ENCODE measurements around the gene UNC13B. TPM values are rescaled to one million over a fixed set of nuclear protein-coding genes. Genes with fewer than 3 reads are reported as not detected.

Gene UNC13B
- total and polyA plus RNA-seq, 2 experiments from 2014 or later, result 16.3 to 43.7 TPM

DNA sequence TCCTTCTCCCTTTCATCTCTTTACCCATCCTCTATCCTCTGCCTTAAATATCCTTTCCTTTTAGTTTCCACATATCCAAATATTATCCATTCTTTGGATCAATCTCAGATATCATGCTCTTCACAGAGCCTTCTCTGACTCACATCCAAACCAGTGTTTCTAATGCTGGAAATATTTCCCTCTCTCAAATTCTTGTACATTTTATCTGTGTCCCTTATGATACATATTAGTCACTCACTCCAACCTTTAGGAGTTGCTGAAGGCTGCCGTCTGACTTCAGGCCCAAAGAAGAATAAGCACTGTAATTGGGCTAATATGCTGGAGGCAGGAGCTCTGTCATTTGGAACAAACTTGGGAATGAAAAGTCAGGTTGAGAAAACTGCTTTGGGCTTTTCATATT is 171.7 kb downstream of the UNC13B start:
- Histone ChIP-seq H3K27me3 (no peaks in the 10 kb centered on the region), H3K4me1 (ENCODE audit: low read depth) (no peaks in the 10 kb centered on the region), H3K36me3 (no peaks in the 10 kb centered on the region), H3K9me3 (ENCODE audit: low read depth) (no peaks in the 10 kb centered on the region), H3K27ac (no peak overlapping the region), H3K4me3 (no peak overlapping the region)
- TF ChIP-seq, protein P1, sequence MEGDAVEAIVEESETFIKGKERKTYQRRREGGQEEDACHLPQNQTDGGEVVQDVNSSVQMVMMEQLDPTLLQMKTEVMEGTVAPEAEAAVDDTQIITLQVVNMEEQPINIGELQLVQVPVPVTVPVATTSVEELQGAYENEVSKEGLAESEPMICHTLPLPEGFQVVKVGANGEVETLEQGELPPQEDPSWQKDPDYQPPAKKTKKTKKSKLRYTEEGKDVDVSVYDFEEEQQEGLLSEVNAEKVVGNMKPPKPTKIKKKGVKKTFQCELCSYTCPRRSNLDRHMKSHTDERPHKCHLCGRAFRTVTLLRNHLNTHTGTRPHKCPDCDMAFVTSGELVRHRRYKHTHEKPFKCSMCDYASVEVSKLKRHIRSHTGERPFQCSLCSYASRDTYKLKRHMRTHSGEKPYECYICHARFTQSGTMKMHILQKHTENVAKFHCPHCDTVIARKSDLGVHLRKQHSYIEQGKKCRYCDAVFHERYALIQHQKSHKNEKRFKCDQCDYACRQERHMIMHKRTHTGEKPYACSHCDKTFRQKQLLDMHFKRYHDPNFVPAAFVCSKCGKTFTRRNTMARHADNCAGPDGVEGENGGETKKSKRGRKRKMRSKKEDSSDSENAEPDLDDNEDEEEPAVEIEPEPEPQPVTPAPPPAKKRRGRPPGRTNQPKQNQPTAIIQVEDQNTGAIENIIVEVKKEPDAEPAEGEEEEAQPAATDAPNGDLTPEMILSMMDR (IDR thresholded peaks at IDR 0.05; ENCODE audit: low read depth, low read length), result no peak
- peak in 1 of 2 donors; percentile 62 for DNase-seq (ENCODE audit: low read depth in 1 of 2, low spot score in 1 of 2)

DNA sequence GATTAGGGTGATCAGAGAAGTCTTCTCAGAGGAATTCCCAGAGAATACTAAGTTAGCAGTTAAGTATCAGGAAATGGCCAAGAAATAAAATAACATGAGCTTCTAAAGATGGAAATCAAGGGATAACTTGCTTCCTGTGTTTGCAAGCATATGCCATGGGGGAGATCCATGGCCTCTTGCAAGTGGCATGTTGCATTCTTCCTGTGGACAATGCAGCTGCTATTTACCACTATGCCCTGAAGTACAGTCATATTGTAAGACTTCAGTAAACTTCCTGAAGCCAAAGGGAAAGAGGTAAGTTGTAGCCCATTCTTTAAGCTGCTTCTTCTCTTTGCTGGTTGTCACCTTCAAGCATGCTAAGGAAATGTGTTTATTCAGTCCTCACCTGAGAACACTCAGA is 173.4 kb downstream of the UNC13B start:
- Histone ChIP-seq H3K36me3 (no peaks in the 10 kb centered on the region), H3K4me1 (ENCODE audit: low read depth) (no peaks in the 10 kb centered on the region)
- peak in 1 of 2 donors; percentile 45 for DNase-seq (ENCODE audit: low read depth in 1 of 2, low spot score in 1 of 2)

DNA sequence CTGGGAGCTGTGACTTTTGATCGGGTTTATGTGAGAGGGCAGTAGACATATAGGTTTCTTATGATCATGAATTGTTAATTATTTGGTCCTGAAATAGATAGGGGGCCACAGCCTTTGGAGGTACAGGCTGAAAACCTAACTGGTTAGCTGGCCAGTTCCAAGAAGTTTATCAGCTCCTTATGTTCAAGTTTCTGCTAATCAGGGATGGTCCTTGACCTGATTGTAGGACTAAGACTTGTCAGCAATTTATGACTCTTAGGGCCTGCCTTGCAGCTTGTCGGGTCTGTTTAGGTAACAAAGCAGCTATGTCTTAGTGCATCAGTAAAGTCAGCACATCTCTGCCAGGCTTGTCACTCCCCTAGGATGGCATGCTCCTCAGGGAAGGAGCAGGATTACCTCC is 176.3 kb downstream of the UNC13B start:
- no peak for DNase-seq (ENCODE audit: low read depth in 1 of 2, low spot score in 1 of 2)
- Histone ChIP-seq H3K36me3 (no peaks in the 10 kb centered on the region), H3K27ac (no peak overlapping the region), H3K4me3 (no peak overlapping the region), H3K27me3 (no peaks in the 10 kb centered on the region), H3K9me3 (ENCODE audit: low read depth) (no peaks in the 10 kb centered on the region), H3K4me1 (ENCODE audit: low read depth) (peaks cover 20% of the 10 kb centered on the region)
- TF ChIP-seq, protein P1 (IDR thresholded peaks at IDR 0.05; ENCODE audit: low read depth, low read length), result no peak

More for the DNA sequence above, 173.4 kb downstream of the UNC13B start:
- H3K27me3 ChIP-seq, result no peaks in the 10 kb centered on the region
- H3K27ac ChIP-seq, result no peak overlapping the region
- TF ChIP-seq, protein P1 (IDR thresholded peaks at IDR 0.05; ENCODE audit: low read depth, low read length), result no peak
- H3K9me3 ChIP-seq (ENCODE audit: low read depth), result no peaks in the 10 kb centered on the region
- H3K4me3 ChIP-seq, result no peak overlapping the region

DNA sequence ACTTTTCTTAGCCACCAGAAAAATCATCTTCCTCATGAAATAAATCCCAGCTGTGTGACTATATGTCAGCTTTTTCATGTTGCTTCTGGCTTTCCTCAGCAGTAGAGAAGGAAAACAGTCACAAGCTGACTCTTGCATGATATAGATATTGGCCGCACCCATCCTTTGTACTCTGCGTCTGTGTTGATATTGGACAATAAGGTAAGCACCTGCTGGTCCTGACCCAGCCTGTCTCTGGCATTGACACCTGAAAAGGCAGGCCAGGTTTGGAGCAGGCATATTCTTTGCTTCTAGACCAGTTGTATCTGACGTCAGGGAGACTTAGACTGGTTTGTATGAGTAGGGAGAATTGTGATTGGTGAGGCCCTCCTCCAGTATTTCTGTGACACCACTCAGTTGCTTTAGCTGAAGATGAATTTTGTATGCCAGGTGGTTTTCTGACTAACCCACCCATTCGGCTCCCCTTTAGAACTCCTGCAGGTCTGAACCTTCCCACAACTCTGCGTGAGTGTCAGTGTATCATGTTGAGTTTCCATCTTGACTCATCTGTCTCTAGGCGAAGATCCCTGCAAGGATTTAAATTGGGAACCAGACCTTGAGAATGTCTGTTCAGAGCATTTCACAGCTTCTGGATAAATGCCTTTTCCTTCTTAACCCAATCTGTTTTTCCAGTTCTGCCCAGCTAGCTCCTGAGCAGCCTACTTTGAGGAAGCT is 176.9 kb downstream of the UNC13B start:
- no peaks in the 10 kb centered on the region for H3K36me3 ChIP-seq
- no peaks in the 10 kb centered on the region for H3K9me3 ChIP-seq (ENCODE audit: low read depth)
- H3K4me3 ChIP-seq, result no peak overlapping the region
- TF ChIP-seq, protein P1 (IDR thresholded peaks at IDR 0.05; ENCODE audit: low read depth, low read length), result no peak
- no peaks in the 10 kb centered on the region for H3K27me3 ChIP-seq
- peaks cover 20% of the 10 kb centered on the region for H3K4me1 ChIP-seq (ENCODE audit: low read depth)
- H3K27ac ChIP-seq, result no peak overlapping the region
- DNase-seq (ENCODE audit: low read depth in 1 of 2, low spot score in 1 of 2), result no peak

DNA sequence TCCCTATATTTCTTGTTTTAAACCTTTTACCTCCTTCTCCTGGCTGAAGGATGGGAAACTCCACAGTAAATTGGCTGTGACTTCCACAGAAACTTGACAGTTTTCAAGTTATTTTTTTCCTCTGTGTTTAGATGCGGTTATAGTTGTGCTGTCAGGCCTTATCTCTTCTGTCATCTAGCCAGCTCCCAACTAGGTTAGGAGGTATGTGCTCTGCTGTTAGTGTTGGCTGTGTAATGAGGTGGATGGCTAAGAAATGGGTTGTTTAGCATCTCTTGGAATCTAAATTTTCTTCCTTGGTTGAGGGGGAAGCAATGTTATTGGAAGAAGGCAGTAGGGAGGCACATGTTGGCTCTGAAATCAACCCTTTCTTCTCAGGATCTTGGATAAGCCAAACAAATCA is 178.2 kb downstream of the UNC13B start:
- DNase-seq (ENCODE audit: low read depth in 1 of 2, low spot score in 1 of 2), result peak in 1 of 2 donors; percentile 22
- Histone ChIP-seq H3K9me3 (ENCODE audit: low read depth) (no peaks in the 10 kb centered on the region), H3K36me3 (no peaks in the 10 kb centered on the region), H3K27me3 (no peaks in the 10 kb centered on the region), H3K4me1 (ENCODE audit: low read depth) (peaks cover 20% of the 10 kb centered on the region), H3K27ac (no peak overlapping the region), H3K4me3 (no peak overlapping the region)
- TF ChIP-seq, protein P1 (IDR thresholded peaks at IDR 0.05; ENCODE audit: low read depth, low read length), result no peak

Measured in cardiac muscle cell (in vitro differentiated cells and primary cell).